ENCODE data around the gene UGT1A10.
"Not testable (repeated sequence)": the region's sequence is repeated elsewhere in the genome, so short reads cannot be mapped to it uniquely, and the experiment has no call there.

Gene UGT1A10

GRCh38 chr2:233692648-233693047, 56.4 kb downstream of the UGT1A10 start, which contains the start of gene UGT1A6:
Gene UGT1A6, plus strand, starts transcription at chr2:233692890. Its CDS starts 115 bp downstream, at chr2:233693005.
- DNase-seq (ENCODE audit: low read depth): no peak

- no peak for DNase-seq (ENCODE audit: low read depth)
These were observed 57.7 kb downstream of the UGT1A10 start for GRCh38 chr2:233693963-233694362.

- no peak for DNase-seq (ENCODE audit: low read depth)
These were observed 62.5 kb downstream of the UGT1A10 start for GRCh38 chr2:233698740-233699139.

- DNase-seq (ENCODE audit: low read depth): no peak
These were observed 63.3 kb downstream of the UGT1A10 start for GRCh38 chr2:233699424-233700027.

GRCh38 chr2:233700028-233700635, 63.9 kb downstream of the UGT1A10 start:
- no peak for DNase-seq (ENCODE audit: low read depth)

- not testable (repeated sequence) for DNase-seq (ENCODE audit: low read depth)
These were observed 64.6 kb downstream of the UGT1A10 start for GRCh38 chr2:233700842-233701241.

- no peak for DNase-seq (ENCODE audit: low read depth)
These were observed 66.0 kb downstream of the UGT1A10 start for GRCh38 chr2:233702238-233702637.

GRCh38 chr2:233705911-233706506, 69.8 kb downstream of the UGT1A10 start:
- DNase-seq (ENCODE audit: low read depth): no peak

GRCh38 chr2:233706720-233707119, 70.5 kb downstream of the UGT1A10 start:
- DNase-seq (ENCODE audit: low read depth): peak; percentile 13

- DNase-seq (ENCODE audit: low read depth): peak; percentile 19
These were observed 71.8 kb downstream of the UGT1A10 start for GRCh38 chr2:233707940-233708644.

GRCh38 chr2:233708942-233709341, 72.7 kb downstream of the UGT1A10 start:
- no peak for DNase-seq (ENCODE audit: low read depth)

- peak; percentile 80 for DNase-seq (ENCODE audit: low read depth)
These were observed 75.2 kb downstream of the UGT1A10 start for GRCh38 chr2:233711312-233712008.

- no peak for DNase-seq (ENCODE audit: low read depth)
These were observed 76.5 kb downstream of the UGT1A10 start, which contains the start of gene UGT1A5 for GRCh38 chr2:233712611-233713261. Gene UGT1A5, plus strand, starts transcription at chr2:233712907. Its CDS starts 85 bp downstream, at chr2:233712992.

GRCh38 chr2:233713262-233713615, 77.0 kb downstream of the UGT1A10 start:
- DNase-seq (ENCODE audit: low read depth): no peak

- peak; percentile 2 for DNase-seq (ENCODE audit: low read depth)
These were observed 77.9 kb downstream of the UGT1A10 start for GRCh38 chr2:233714121-233714520.

- no peak for DNase-seq (ENCODE audit: low read depth)
These were observed 82.3 kb downstream of the UGT1A10 start, which contains the start of gene UGT1A4 for GRCh38 chr2:233718552-233718951. Gene UGT1A4, plus strand, starts transcription at chr2:233718736. Its CDS starts 85 bp downstream, at chr2:233718821.

GRCh38 chr2:233728723-233729301, 92.6 kb downstream of the UGT1A10 start, which contains the start of gene UGT1A3:
Gene UGT1A3, plus strand, starts transcription at chr2:233729042. Its CDS starts 85 bp downstream, at chr2:233729127.
- no peak for DNase-seq (ENCODE audit: low read depth)

GRCh38 chr2:233736868-233737653, 100.8 kb downstream of the UGT1A10 start:
- not testable (repeated sequence) for DNase-seq (ENCODE audit: low read depth)

- DNase-seq (ENCODE audit: low read depth): no peak
These were observed 104.6 kb downstream of the UGT1A10 start for GRCh38 chr2:233740870-233741269.
